ENCODE results near the gene GNS. TPM values are rescaled to one million over a fixed set of nuclear protein-coding genes. Genes with fewer than 3 reads are reported as not detected.

The GNS gene
- polyA plus RNA-seq, 3 donors = 157 to 181 (median 172) TPM

DNA sequence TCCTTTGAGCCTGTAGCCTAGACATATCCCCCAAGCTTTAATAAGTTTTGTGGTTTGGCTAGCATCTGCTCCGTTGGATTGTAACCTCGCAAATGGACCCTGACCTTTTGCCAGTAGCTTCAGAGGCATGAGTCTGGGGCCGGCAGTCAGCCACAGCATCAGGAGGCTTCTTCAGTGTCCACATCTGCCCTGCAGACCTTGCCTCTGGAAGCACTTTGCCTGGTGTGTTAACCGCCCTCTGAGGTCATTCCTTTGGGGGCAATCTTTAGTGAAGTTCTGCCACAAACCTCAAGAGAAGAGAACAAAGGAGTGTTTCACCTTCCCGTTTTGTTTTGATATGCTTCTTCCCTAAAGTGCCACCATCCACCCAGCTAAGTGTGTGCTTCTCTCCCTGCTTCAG lies 71.4 kb downstream of the GNS start:
- no peak for DNase-seq (ENCODE audit: extremely low read depth in 1 of 11, low read depth in 9 of 11, low spot score in 4 of 11)

- no peak for DNase-seq (ENCODE audit: extremely low read depth in 1 of 11, low read depth in 9 of 11, low spot score in 4 of 11)
Measured at GRCh38 chr12:64685605-64686004, 73.6 kb downstream of the GNS start.

DNA sequence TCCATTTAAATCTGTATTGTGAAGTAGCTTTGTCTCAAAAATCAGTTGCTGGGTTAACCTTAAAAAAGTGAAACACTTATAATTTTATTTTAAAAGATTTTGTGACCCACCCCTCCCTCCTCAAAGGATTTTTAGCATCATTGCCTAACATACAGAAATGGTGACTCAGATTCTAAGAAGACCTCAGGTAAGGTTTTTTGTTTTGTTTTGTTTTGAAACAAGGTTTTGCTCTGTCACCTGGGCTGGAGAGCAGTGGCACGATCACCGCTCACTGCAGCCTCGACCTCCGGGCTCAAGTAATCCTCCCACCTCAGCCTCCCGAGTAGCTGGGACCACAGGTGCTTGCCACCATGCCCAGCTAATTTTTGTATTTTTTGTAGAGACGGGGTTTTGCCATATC lies 74.2 kb downstream of the GNS start:
- no peak for DNase-seq (ENCODE audit: extremely low read depth in 1 of 11, low read depth in 9 of 11, low spot score in 4 of 11)

- no peak for DNase-seq (ENCODE audit: extremely low read depth in 1 of 11, low read depth in 9 of 11, low spot score in 4 of 11)
Measured at GRCh38 chr12:64683816-64684543, 75.2 kb downstream of the GNS start.

GRCh38 chr12:64682572-64683277 lies 76.5 kb downstream of the GNS start:
- peak in 8 of 11 donors; percentile 47 to 80 (median 73) for DNase-seq (ENCODE audit: extremely low read depth in 1 of 11, low read depth in 9 of 11, low spot score in 4 of 11)

- no peak for DNase-seq (ENCODE audit: extremely low read depth in 1 of 11, low read depth in 9 of 11, low spot score in 4 of 11)
Measured at GRCh38 chr12:64681200-64682052, 77.8 kb downstream of the GNS start.

GRCh38 chr12:64680235-64680634 lies 79.0 kb downstream of the GNS start:
- DNase-seq (ENCODE audit: extremely low read depth in 1 of 11, low read depth in 9 of 11, low spot score in 4 of 11) = no peak

- no peak for DNase-seq (ENCODE audit: extremely low read depth in 1 of 11, low read depth in 9 of 11, low spot score in 4 of 11)
Measured at GRCh38 chr12:64679487-64680001, 79.7 kb downstream of the GNS start.

DNA sequence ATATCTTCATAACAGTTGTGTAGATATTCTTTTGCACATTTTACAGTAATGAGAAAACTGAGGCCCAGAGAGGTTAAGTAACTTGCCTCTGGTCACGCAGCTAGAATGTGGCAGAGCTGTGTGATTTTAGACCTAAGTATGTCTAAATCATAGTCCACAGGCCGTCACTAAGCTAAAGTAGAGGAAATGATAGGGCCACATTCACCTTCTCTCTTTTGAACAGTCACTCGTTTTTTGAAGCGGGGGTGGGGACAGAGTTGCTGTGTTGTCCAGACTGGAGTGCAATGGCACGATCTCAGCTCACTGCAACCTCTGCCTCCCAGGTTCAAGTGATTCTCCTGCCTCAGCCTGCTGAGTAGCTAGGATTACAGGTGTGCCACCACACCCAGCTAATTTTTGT lies 80.4 kb downstream of the GNS start:
- DNase-seq (ENCODE audit: extremely low read depth in 1 of 11, low read depth in 9 of 11, low spot score in 4 of 11) = no peak

DNA sequence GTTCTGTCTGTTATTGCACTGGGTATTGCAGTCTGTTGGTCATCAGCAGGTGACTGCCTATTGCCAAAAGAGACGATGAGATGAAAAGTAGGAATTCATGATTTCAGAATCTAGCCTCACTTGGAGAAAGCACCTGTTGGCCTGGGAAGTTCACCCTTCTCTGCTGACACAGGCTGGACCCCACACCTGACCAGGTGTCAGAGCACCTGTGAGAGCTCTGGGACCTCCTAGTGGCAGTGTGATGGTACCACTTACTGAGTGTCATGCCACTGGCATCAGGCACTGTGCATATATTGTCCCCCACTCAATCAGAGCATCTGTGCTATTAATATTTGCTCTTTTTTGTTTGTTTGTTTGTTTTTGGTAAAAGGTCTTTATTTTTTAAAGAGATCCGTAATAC lies 81.0 kb downstream of the GNS start:
- DNase-seq (ENCODE audit: extremely low read depth in 1 of 11, low read depth in 9 of 11, low spot score in 4 of 11) = no peak

DNA sequence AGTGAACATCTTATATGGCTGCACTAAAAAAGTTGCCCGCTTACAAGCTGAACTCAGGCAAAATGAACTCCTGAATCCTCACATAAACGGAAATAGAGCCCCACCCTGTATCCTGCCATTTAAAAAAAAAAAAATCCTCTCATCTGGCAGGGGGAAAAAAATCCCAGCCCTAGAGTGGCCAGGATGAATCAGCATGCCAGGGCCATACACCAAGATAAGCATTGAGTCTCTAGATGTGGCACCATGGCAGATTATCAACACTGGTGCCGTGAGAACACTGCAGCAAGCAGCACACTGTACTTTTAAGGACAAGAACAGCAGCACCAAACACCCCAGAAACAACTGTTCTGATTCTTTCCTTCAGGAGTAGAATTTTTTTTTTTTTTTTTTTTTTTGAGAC lies 83.4 kb downstream of the GNS start:
- no peak for DNase-seq (ENCODE audit: extremely low read depth in 1 of 11, low read depth in 9 of 11, low spot score in 4 of 11)

DNA sequence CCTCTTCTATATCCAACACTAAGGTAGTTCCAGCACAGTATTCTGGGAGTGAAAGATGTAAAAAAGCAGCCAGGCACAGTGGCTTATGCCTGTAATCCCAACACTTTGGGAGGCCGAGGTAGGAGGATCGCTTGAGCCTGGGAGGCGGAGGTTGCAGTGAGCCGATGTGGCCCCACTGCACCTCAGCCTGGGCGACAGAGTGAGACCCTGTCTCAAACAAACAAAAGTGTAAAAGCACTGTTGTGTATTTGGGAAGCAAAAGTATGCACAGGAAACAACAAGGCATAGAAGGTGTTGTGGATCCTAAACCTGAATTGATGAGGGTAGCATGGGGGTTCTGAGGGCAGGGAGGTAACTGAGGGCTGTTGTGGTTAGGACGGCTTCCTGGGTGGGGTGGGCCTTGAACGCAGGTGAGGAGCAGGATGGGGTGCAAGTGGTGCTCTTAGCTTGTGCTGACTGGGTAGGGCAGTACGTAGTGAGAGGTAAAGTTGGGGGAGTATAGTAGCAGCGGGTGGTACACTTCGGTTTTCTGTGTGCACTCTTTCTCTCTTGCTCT lies 84.8 kb downstream of the GNS start:
- DNase-seq (ENCODE audit: extremely low read depth in 1 of 11, low read depth in 9 of 11, low spot score in 4 of 11) = no peak

DNA sequence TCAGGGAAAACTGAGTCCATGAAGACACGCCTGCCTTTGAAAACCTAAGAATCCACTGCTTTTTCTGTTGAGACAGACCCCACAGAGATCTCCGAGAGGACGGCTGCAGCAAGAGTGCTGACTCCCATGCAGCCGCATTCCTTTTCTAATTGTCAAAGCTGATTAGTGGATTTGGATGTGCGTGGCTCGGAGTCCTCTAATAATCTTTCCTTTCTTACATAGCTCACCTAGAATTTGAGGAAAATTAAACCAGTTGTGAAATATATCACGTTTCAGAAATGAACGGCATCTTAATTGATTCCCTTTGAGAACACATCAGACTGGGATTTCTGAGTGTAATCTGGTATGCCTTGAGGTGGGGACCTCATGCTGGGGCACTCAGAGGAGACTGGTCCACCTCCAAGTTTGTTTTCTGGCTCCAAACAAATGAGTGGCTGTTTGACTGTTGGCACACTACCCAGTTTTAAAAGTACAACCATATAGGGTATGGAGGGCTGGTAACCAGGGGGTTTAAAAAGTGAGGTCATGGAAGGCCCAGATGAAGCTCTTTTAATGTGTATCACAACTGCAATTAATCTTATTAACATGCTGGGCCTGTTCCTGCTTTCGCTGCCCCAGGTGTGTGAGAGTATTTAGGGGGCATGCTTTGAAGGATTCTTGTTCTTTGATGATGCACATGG lies 85.6 kb downstream of the GNS start:
- DNase-seq (ENCODE audit: extremely low read depth in 1 of 11, low read depth in 9 of 11, low spot score in 4 of 11) = no peak

GRCh38 chr12:64672925-64673409 lies 86.2 kb downstream of the GNS start:
- DNase-seq (ENCODE audit: extremely low read depth in 1 of 11, low read depth in 9 of 11, low spot score in 4 of 11) = peak in 1 of 11 donors; percentile 49

DNA sequence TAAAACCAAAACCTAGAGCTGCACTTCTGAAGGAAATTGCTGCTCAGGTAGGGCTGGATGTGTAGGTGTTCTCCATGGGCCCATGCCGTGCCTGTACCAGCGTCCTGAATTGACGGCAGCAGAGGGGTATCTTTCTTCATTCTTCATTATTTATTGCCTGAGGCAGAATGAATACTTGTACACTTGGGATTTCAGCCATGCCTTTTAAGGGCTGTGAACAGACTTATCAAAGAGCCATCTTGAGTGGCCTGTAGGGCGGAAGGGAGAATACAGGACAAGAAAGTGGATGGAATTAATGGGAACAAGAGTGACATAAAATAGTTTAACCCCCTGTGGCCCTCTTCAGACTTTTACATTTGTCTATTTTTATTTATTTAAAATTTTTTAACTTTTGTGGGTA lies 87.5 kb downstream of the GNS start:
- DNase-seq (ENCODE audit: extremely low read depth in 1 of 11, low read depth in 9 of 11, low spot score in 4 of 11) = no peak

GRCh38 chr12:64670919-64671639 lies 88.1 kb downstream of the GNS start:
- no peak for DNase-seq (ENCODE audit: extremely low read depth in 1 of 11, low read depth in 9 of 11, low spot score in 4 of 11)

GRCh38 chr12:64670019-64670418 lies 89.2 kb downstream of the GNS start:
- DNase-seq (ENCODE audit: extremely low read depth in 1 of 11, low read depth in 9 of 11, low spot score in 4 of 11) = no peak

DNA sequence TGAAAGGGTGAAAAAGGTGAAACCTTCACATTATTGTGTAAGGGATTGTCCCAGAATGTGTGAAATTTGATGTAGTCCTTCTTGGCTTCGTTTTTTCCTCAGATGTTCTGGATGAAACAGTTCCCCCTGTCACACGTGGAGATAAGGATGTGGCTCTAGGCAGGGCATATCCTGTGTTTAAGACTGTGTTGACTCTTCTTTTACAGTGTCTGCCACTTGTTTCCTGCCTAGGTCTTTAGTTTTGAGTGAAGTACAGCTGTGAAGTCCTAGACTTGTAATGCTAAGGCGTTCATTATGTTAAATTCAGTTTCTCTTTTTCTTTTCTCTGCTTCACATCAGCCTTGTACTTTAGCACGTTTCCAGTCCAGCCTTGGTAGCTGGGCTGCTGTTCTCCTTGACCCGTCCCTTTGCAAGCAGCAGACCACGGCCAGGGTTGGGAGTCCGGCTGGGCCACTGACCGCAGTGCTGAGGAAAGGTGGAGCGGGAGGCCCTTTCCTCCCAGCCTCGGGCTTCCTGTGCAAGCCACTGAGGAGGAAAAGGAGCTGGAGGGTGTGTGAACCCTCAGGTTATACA lies 89.8 kb downstream of the GNS start:
- DNase-seq (ENCODE audit: extremely low read depth in 1 of 11, low read depth in 9 of 11, low spot score in 4 of 11) = peak in 2 of 11 donors; percentile 37 to 43
